NCI-H526 (cell line): ENCODE data around the gene EPB41L4B.
"Not testable (repeated sequence)": the region's sequence is repeated elsewhere in the genome, so short reads cannot be mapped to it uniquely, and the experiment has no call there.

Experiments used
- DNase-seq, 2 experiments: peaks; one replicate each; lab custom pipeline; 2025; lab: John Stamatoyannopoulos, UW

The EPB41L4B gene

GRCh38 chr9:109320742-109321448 lies at the start of gene EPB41L4B:
Gene EPB41L4B, minus strand, starts transcription at chr9:109321059. Its CDS starts 613 bp downstream, at chr9:109320446.
- DNase-seq = peak; percentile 78 to 93

GRCh38 chr9:109369285-109369684 lies 48.4 kb upstream of the EPB41L4B start:
- no peak for DNase-seq

- DNase-seq = no peak
These were observed 39.9 kb upstream of the EPB41L4B start for GRCh38 chr9:109360771-109361170.

- not testable (repeated sequence) for DNase-seq
These were observed 38.2 kb upstream of the EPB41L4B start for GRCh38 chr9:109358968-109359603.

- DNase-seq = no peak
These were observed 34.9 kb upstream of the EPB41L4B start for GRCh38 chr9:109355564-109356297.

GRCh38 chr9:109354190-109354589 lies 33.3 kb upstream of the EPB41L4B start:
- DNase-seq = no peak

- DNase-seq = no peak
These were observed 30.2 kb upstream of the EPB41L4B start for GRCh38 chr9:109351032-109351431.

GRCh38 chr9:109349421-109349846 lies 28.6 kb upstream of the EPB41L4B start:
- DNase-seq = no peak

GRCh38 chr9:109346904-109347303 lies 26.0 kb upstream of the EPB41L4B start:
- no peak for DNase-seq

- DNase-seq = no peak
These were observed 24.0 kb upstream of the EPB41L4B start for GRCh38 chr9:109344866-109345265.

- no peak for DNase-seq
These were observed 22.0 kb upstream of the EPB41L4B start for GRCh38 chr9:109342878-109343277.

GRCh38 chr9:109341561-109341960 lies 20.7 kb upstream of the EPB41L4B start:
- DNase-seq = no peak

GRCh38 chr9:109340979-109341378 lies 20.1 kb upstream of the EPB41L4B start:
- DNase-seq = not testable (repeated sequence)

- DNase-seq = no peak
These were observed 15.6 kb upstream of the EPB41L4B start for GRCh38 chr9:109336409-109336808.

- no peak for DNase-seq
These were observed 15.1 kb upstream of the EPB41L4B start for GRCh38 chr9:109335929-109336328.

- DNase-seq = peak; percentile 35 to 53
These were observed 14.3 kb upstream of the EPB41L4B start for GRCh38 chr9:109335121-109335520.

GRCh38 chr9:109331353-109331752 lies 10.5 kb upstream of the EPB41L4B start:
- peak in 1 of 2 experiments; percentile 46 for DNase-seq

- DNase-seq = peak; percentile 39 to 69
These were observed 8.9 kb upstream of the EPB41L4B start for GRCh38 chr9:109329638-109330258.

GRCh38 chr9:109328978-109329637 lies 8.2 kb upstream of the EPB41L4B start:
- DNase-seq = peak in 1 of 2 experiments; percentile 64

GRCh38 chr9:109325089-109325488 lies 4.2 kb upstream of the EPB41L4B start:
- no peak for DNase-seq

GRCh38 chr9:109323771-109324170 lies 2.9 kb upstream of the EPB41L4B start:
- DNase-seq = no peak

GRCh38 chr9:109321727-109322126 lies 868 bp upstream of the EPB41L4B start:
- no peak for DNase-seq
